HG03378 (cell line): Measurements from ENCODE around the gene TTC23.
"Not testable (repeated sequence)": the region's sequence is repeated elsewhere in the genome, so short reads cannot be mapped to it uniquely, and the experiment has no call there.

Experiments
- ATAC-seq: cut with Tn5 transposase; IDR thresholded peaks from one replicate; pipeline ENCODE4 v1.9.1; 2021; ENCODE audit warnings: mild to moderate bottlenecking, moderate library complexity; ENCODE audit not compliant: unreplicated experiment

The TTC23 gene

GRCh38 chr15:99250001-99250400 is 620 bp upstream of the TTC23 start:
- ATAC-seq = no peak

GRCh38 chr15:99248000-99248715 is 1.2 kb downstream of the TTC23 start:
- no peak for ATAC-seq

- ATAC-seq = no peak
Measured at GRCh38 chr15:99247062-99247461, 2.3 kb downstream of the TTC23 start.

GRCh38 chr15:99244306-99244705 is 5.1 kb downstream of the TTC23 start:
- ATAC-seq = no peak

GRCh38 chr15:99241752-99242151 is 7.6 kb downstream of the TTC23 start:
- no peak for ATAC-seq

GRCh38 chr15:99239545-99240198 is 9.7 kb downstream of the TTC23 start:
- ATAC-seq = peak; percentile 96

GRCh38 chr15:99238849-99239248 is 10.5 kb downstream of the TTC23 start:
- ATAC-seq = no peak

GRCh38 chr15:99234160-99234559 is 15.2 kb downstream of the TTC23 start:
- not testable (repeated sequence) for ATAC-seq

- no peak for ATAC-seq
Measured at GRCh38 chr15:99232740-99233139, 16.6 kb downstream of the TTC23 start.

- ATAC-seq = no peak
Measured at GRCh38 chr15:99230867-99231266, 18.5 kb downstream of the TTC23 start.

- ATAC-seq = no peak
Measured at GRCh38 chr15:99228120-99228770, 21.1 kb downstream of the TTC23 start.

GRCh38 chr15:99226802-99227201 is 22.6 kb downstream of the TTC23 start:
- ATAC-seq = no peak

GRCh38 chr15:99224372-99225214 is 24.8 kb downstream of the TTC23 start:
- ATAC-seq = no peak

- no peak for ATAC-seq
Measured at GRCh38 chr15:99213187-99213811, 36.1 kb downstream of the TTC23 start.

- ATAC-seq = no peak
Measured at GRCh38 chr15:99212406-99212805, 37.0 kb downstream of the TTC23 start.

GRCh38 chr15:99211926-99212325 is 37.5 kb downstream of the TTC23 start:
- ATAC-seq = no peak

GRCh38 chr15:99210334-99210733 is 39.0 kb downstream of the TTC23 start:
- no peak for ATAC-seq

GRCh38 chr15:99209326-99209725 is 40.1 kb downstream of the TTC23 start:
- no peak for ATAC-seq

- ATAC-seq = no peak
Measured at GRCh38 chr15:99207672-99208071, 41.7 kb downstream of the TTC23 start.

- ATAC-seq = no peak
Measured at GRCh38 chr15:99202176-99202552, 47.2 kb downstream of the TTC23 start.
